Mesendoderm (in vitro differentiated cells): ENCODE data around the gene TBX6.

ENCODE experiments used
- DNase-seq: peaks from one replicate; pipeline ENCODE4 v3.0.0; 2013
- H2AK5ac ChIP-seq: 2 replicates; pipeline ENCODE4 v1.6.1; 2013; ENCODE audit warnings: low read length, inconsistent platforms
- H2BK120ac ChIP-seq: 2 replicates; pipeline ENCODE4 v1.6.1; 2013; ENCODE audit warnings: low read depth, mild to moderate bottlenecking, low read length, moderate library complexity, mixed read lengths
- H2BK15ac ChIP-seq: replicated peaks from 2 replicates; pipeline ENCODE4 v1.6.1; 2013; ENCODE audit warnings: low read depth, mild to moderate bottlenecking, moderate library complexity
- H2BK5ac ChIP-seq: 2 replicates; pipeline ENCODE4 v1.6.1; 2013; ENCODE audit warnings: low read length, inconsistent platforms
- H3K18ac ChIP-seq: 2 replicates; pipeline ENCODE4 v1.6.1; 2013; ENCODE audit warnings: mild to moderate bottlenecking, low read length, mixed read lengths
- H3K23ac ChIP-seq: one replicate; pipeline ENCODE4 v1.6.1; 2013; ENCODE audit warnings: low read length
- H3K27ac ChIP-seq: 2 replicates; pipeline ENCODE4 v1.5.1; 2013; ENCODE audit warnings: low read depth, mild to moderate bottlenecking, inconsistent platforms, low read length, moderate library complexity
- H3K27me3 ChIP-seq: 2 replicates; pipeline ENCODE4 v1.6.1; 2013; ENCODE audit warnings: low read length, control low read depth, mild to moderate bottlenecking, inconsistent platforms; ENCODE audit not compliant: insufficient read depth, poor library complexity
- H3K36me3 ChIP-seq: 2 replicates; pipeline ENCODE4 v1.6.1; 2013; ENCODE audit warnings: low read length, inconsistent platforms; ENCODE audit not compliant: control insufficient read depth, insufficient read depth
- H3K4ac ChIP-seq: one replicate; pipeline ENCODE4 v1.6.1; 2013; ENCODE audit warnings: low read depth, mild to moderate bottlenecking, low read length, moderate library complexity
- H3K4me1 ChIP-seq: 2 replicates; pipeline ENCODE4 v1.6.1; 2013; ENCODE audit warnings: low read depth, low read length, inconsistent platforms; ENCODE audit not compliant: control insufficient read depth
- H3K4me2 ChIP-seq: 2 replicates; pipeline ENCODE4 v1.6.1; 2013; ENCODE audit warnings: low read length
- H3K4me3 ChIP-seq: 2 replicates; pipeline ENCODE4 v1.5.1; 2013; ENCODE audit warnings: mild to moderate bottlenecking, low read length
- H3K56ac ChIP-seq: one replicate; pipeline ENCODE4 v1.6.1; 2013; ENCODE audit warnings: low read length
- H3K79me1 ChIP-seq: 2 replicates; pipeline ENCODE4 v1.6.1; 2013; ENCODE audit warnings: low read length, inconsistent platforms
- H3K79me2 ChIP-seq: 2 replicates; pipeline ENCODE4 v1.6.1; 2013; ENCODE audit warnings: mild to moderate bottlenecking, low read length; ENCODE audit not compliant: control insufficient read depth, insufficient read depth
- H3K9ac ChIP-seq: 2 replicates; pipeline ENCODE4 v1.6.1; 2013; ENCODE audit warnings: low read length, inconsistent platforms
- H4K5ac ChIP-seq: one replicate; pipeline ENCODE4 v1.6.1; 2013; ENCODE audit warnings: low read length
- H4K8ac ChIP-seq: one replicate; pipeline ENCODE4 v1.6.1; 2013; ENCODE audit warnings: low read depth, mild to moderate bottlenecking, control low read depth, low read length, moderate library complexity
- WGBS: extraction: QIAGEN DNeasy Blood & Tissue Kit; methylation state at CpG from one replicate; pipeline ENCODE4 v1.1.7; 2013; ENCODE audit warnings: low lambda C conversion rate, missing lambda C conversion rate; ENCODE audit not compliant: insufficient coverage; ENCODE audit errors: extremely low coverage; 5-methylcytosine and 5-hydroxymethylcytosine counted together

Gene TBX6

GRCh38 chr16:30082545-30083090 lies 9.1 kb downstream of the TBX6 start:
- H3K56ac ChIP-seq = no peak overlapping the region
- no peak overlapping the region for H4K8ac ChIP-seq
- H3K36me3 ChIP-seq = peaks cover 23% of the 10 kb centered on the region
- H3K18ac ChIP-seq = no peak overlapping the region
- H2AK5ac ChIP-seq = no peak overlapping the region
- H2BK5ac ChIP-seq = no peak overlapping the region
- H3K4me2 ChIP-seq = no peak overlapping the region
- H3K4ac ChIP-seq = no peak overlapping the region
- H2BK15ac ChIP-seq = no peak overlapping the region
- H3K27ac ChIP-seq = no peak overlapping the region
- H3K79me2 ChIP-seq = peaks cover 15% of the 10 kb centered on the region
- WGBS = no CpG with 5 or more reads among the region's 20 CpGs
- no peak overlapping the region for H2BK120ac ChIP-seq
- H4K5ac ChIP-seq = no peak overlapping the region
- H3K4me3 ChIP-seq = no peak overlapping the region
- H3K9ac ChIP-seq = no peak overlapping the region
- peaks cover 17% of the 10 kb centered on the region for H3K79me1 ChIP-seq
- no peak for DNase-seq
- peaks cover 4% of the 10 kb centered on the region for H3K4me1 ChIP-seq
- no peak overlapping the region for H3K23ac ChIP-seq
- no peaks in the 10 kb centered on the region for H3K27me3 ChIP-seq

- no peaks in the 10 kb centered on the region for H3K27me3 ChIP-seq
- no peak overlapping the region for H4K5ac ChIP-seq
- no peak overlapping the region for H3K9ac ChIP-seq
- no CpG with 5 or more reads among the region's 7 CpGs for WGBS
- H2BK15ac ChIP-seq = no peak overlapping the region
- no peak overlapping the region for H4K8ac ChIP-seq
- H2AK5ac ChIP-seq = no peak overlapping the region
- no peak overlapping the region for H3K4me3 ChIP-seq
- H2BK5ac ChIP-seq = no peak overlapping the region
- H3K79me1 ChIP-seq = peaks cover 27% of the 10 kb centered on the region
- peaks cover 31% of the 10 kb centered on the region for H3K79me2 ChIP-seq
- no peak overlapping the region for H3K18ac ChIP-seq
- peaks cover 2% of the 10 kb centered on the region for H3K4me1 ChIP-seq
- peaks cover 19% of the 10 kb centered on the region for H3K36me3 ChIP-seq
- H2BK120ac ChIP-seq = no peak overlapping the region
- DNase-seq = no peak
- H3K56ac ChIP-seq = no peak overlapping the region
- H3K27ac ChIP-seq = no peak overlapping the region
- H3K4me2 ChIP-seq = no peak overlapping the region
- no peak overlapping the region for H3K23ac ChIP-seq
- no peak overlapping the region for H3K4ac ChIP-seq
Observed at GRCh38 chr16:30079480-30079879, 12.2 kb downstream of the TBX6 start.

GRCh38 chr16:30078744-30079143 lies 13.0 kb downstream of the TBX6 start:
- Histone ChIP-seq H2BK5ac (no peak overlapping the region), H4K5ac (no peak overlapping the region), H2AK5ac (no peak overlapping the region), H3K4me3 (no peak overlapping the region), H3K4ac (no peak overlapping the region), H2BK15ac (no peak overlapping the region), H3K27me3 (no peaks in the 10 kb centered on the region), H4K8ac (no peak overlapping the region), H3K56ac (no peak overlapping the region), H3K4me1 (peaks cover 2% of the 10 kb centered on the region), H3K23ac (no peak overlapping the region), H3K9ac (no peak overlapping the region), H3K4me2 (no peak overlapping the region), H2BK120ac (no peak overlapping the region), H3K36me3 (peaks cover 19% of the 10 kb centered on the region), H3K18ac (no peak overlapping the region), H3K79me1 (peaks cover 27% of the 10 kb centered on the region), H3K27ac (no peak overlapping the region), H3K79me2 (peaks cover 31% of the 10 kb centered on the region)
- no CpG with 5 or more reads among the region's 7 CpGs for WGBS
- DNase-seq = no peak

GRCh38 chr16:30077656-30078055 lies 14.1 kb downstream of the TBX6 start:
- no peak overlapping the region for H3K23ac ChIP-seq

GRCh38 chr16:30076276-30076791 lies 15.4 kb downstream of the TBX6 start:
- Histone ChIP-seq H2BK120ac (no peak overlapping the region), H3K4me3 (peak overlapping the region; percentile 97), H3K9ac (peak overlapping the region; percentile 98), H3K4ac (peak overlapping the region; percentile 64), H3K27ac (peak overlapping the region; percentile 25), H4K5ac (no peak overlapping the region), H3K27me3 (no peaks in the 10 kb centered on the region), H2BK5ac (no peak overlapping the region), H4K8ac (no peak overlapping the region), H3K79me1 (peaks cover 26% of the 10 kb centered on the region), H2BK15ac (no peak overlapping the region), H3K4me1 (peaks cover 2% of the 10 kb centered on the region), H3K4me2 (peak overlapping the region; percentile 97), H3K56ac (peak overlapping the region; percentile 99), H3K18ac (peak overlapping the region; percentile 75), H2AK5ac (peak overlapping the region; percentile 65), H3K36me3 (peaks cover 13% of the 10 kb centered on the region), H3K23ac (peak overlapping the region; percentile 24), H3K79me2 (peaks cover 31% of the 10 kb centered on the region)
- WGBS = no CpG with 5 or more reads among the region's 33 CpGs
- no peak for DNase-seq

More at GRCh38 chr16:30077656-30078055, 14.1 kb downstream of the TBX6 start:
- H3K9ac ChIP-seq = no peak overlapping the region
- H2BK120ac ChIP-seq = no peak overlapping the region
- peaks cover 9% of the 10 kb centered on the region for H3K36me3 ChIP-seq
- WGBS = no CpG with 5 or more reads among the region's 6 CpGs
- H3K79me1 ChIP-seq = peaks cover 26% of the 10 kb centered on the region
- H2BK5ac ChIP-seq = no peak overlapping the region
- H3K56ac ChIP-seq = no peak overlapping the region
- no peak overlapping the region for H3K18ac ChIP-seq
- H4K8ac ChIP-seq = no peak overlapping the region
- H3K4me2 ChIP-seq = no peak overlapping the region
- H2BK15ac ChIP-seq = no peak overlapping the region
- no peaks in the 10 kb centered on the region for H3K27me3 ChIP-seq
- no peak overlapping the region for H4K5ac ChIP-seq
- H2AK5ac ChIP-seq = no peak overlapping the region
- H3K4ac ChIP-seq = no peak overlapping the region
- H3K27ac ChIP-seq = no peak overlapping the region
- H3K4me3 ChIP-seq = no peak overlapping the region
- peaks cover 2% of the 10 kb centered on the region for H3K4me1 ChIP-seq
- no peak for DNase-seq
- H3K79me2 ChIP-seq = peaks cover 31% of the 10 kb centered on the region
